ENCODE results near the gene CES4A.

DNA sequence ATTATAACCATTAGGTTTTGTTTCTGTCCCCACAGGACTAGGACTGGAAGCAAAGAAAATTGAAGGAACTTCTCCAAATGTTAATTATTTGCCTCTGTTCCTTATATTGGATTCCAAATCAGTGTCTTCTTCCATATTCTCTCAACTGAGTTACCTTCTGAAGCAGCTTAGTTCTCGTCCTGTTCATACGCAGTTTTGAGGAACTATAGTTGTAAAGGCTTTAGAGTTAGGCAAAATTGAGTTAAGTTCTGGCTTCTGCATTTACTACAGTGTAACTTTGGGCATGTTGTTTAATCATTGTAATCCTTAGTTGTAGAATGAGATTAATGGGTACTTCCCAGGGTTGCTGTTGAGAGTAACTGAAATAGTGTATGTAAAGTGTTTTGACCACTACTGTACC is 51.8 kb downstream of the CES4A start:
- TF ChIP-seq ARHGAP35 (CRISPR knock-in tag; IDR thresholded peaks at IDR 0.05; ENCODE audit: borderline replicate concordance) (no peak), CHD4 (IDR thresholded peaks at IDR 0.05; ENCODE audit: borderline replicate concordance, low read length) (no peak), RAD21 (CRISPR knock-in tag; IDR thresholded peaks at IDR 0.05) (no peak), TAF1 (CRISPR knock-in tag; IDR thresholded peaks at IDR 0.05) (no peak), ZZZ3 (CRISPR knock-in tag; IDR thresholded peaks at IDR 0.05; ENCODE audit: borderline replicate concordance) (no peak), RARG (CRISPR knock-in tag; IDR thresholded peaks at IDR 0.05; ENCODE audit: low read depth) (no peak), CBFB (CRISPR knock-in tag; IDR thresholded peaks at IDR 0.05) (no peak), TCF12 (IDR thresholded peaks at IDR 0.05) (no peak), TCF12 (CRISPR knock-in tag; IDR thresholded peaks at IDR 0.05) (no peak), RBFOX2 (IDR thresholded peaks at IDR 0.05; ENCODE audit: low read depth, low read length) (no peak), ZNF275 (CRISPR knock-in tag; IDR thresholded peaks at IDR 0.05; ENCODE audit: borderline replicate concordance) (no peak), MYNN (CRISPR knock-in tag; IDR thresholded peaks at IDR 0.05; ENCODE audit: low read depth) (no peak), BRCA1 (CRISPR knock-in tag; IDR thresholded peaks at IDR 0.05) (no peak)
- TF ChIP-seq, protein P1, sequence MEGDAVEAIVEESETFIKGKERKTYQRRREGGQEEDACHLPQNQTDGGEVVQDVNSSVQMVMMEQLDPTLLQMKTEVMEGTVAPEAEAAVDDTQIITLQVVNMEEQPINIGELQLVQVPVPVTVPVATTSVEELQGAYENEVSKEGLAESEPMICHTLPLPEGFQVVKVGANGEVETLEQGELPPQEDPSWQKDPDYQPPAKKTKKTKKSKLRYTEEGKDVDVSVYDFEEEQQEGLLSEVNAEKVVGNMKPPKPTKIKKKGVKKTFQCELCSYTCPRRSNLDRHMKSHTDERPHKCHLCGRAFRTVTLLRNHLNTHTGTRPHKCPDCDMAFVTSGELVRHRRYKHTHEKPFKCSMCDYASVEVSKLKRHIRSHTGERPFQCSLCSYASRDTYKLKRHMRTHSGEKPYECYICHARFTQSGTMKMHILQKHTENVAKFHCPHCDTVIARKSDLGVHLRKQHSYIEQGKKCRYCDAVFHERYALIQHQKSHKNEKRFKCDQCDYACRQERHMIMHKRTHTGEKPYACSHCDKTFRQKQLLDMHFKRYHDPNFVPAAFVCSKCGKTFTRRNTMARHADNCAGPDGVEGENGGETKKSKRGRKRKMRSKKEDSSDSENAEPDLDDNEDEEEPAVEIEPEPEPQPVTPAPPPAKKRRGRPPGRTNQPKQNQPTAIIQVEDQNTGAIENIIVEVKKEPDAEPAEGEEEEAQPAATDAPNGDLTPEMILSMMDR (CRISPR knock-in tag; IDR thresholded peaks at IDR 0.05) = no peak
